Thyroid gland (tissue), 4 donors: ENCODE measurements around the gene EDIL3. TPM values are rescaled to one million over a fixed set of nuclear protein-coding genes. Genes with fewer than 3 reads are reported as not detected.

Experiments used
- DNase-seq, 2 donors: peaks; one replicate each; pipeline ENCODE4 v3.0.0-alpha.2; 2019
- H3K27ac ChIP-seq, 3 donors: fragments of 200-600 bp; sonication (generic); 1 replicate in 2 of 3; 2 replicates in 1 of 3; pipeline ENCODE4 v1.5.1; 2016 to 2019; ENCODE audit warnings: mild to moderate bottlenecking in 1 of 3, moderate library complexity in 1 of 3
- H3K27me3 ChIP-seq: fragments of 200-600 bp; sonication (generic); one replicate; pipeline ENCODE4 v1.5.1; 2019
- H3K36me3 ChIP-seq, 2 donors: fragments of 200-600 bp; sonication (generic); one replicate each; pipeline ENCODE4 v1.5.1; 2016 to 2019
- H3K4me1 ChIP-seq, 2 donors: fragments of 200-600 bp; sonication (generic); one replicate each; pipeline ENCODE4 v1.5.1; 2017 to 2019
- H3K4me3 ChIP-seq, 3 donors: fragments of 200-600 bp; sonication (generic); replicated peaks in 1 of 3; 1 replicate in 2 of 3; 2 replicates in 1 of 3; pipeline ENCODE4 v1.5.1; 2016; ENCODE audit warnings: mild to moderate bottlenecking in 1 of 3
- H3K9me3 ChIP-seq: fragments of 200-600 bp; sonication (generic); one replicate; pipeline ENCODE4 v1.5.1; 2017
- CTCF ChIP-seq, 6 experiments: fragments of 200-600 bp in 3 of 6; fragments of 450-650 bp in 3 of 6; sonication (generic) in 3 of 6; IDR thresholded peaks; one replicate each; pipeline ENCODE4 v1.5.1; 2016 to 2019; ENCODE audit warnings: antibody characterized with exemption in 6 of 6, mild to moderate bottlenecking in 2 of 6, inconsistent platforms in 1 of 6, moderate library complexity in 1 of 6
- POLR2A ChIP-seq, 2 donors: fragments of 450-650 bp; IDR thresholded peaks; one replicate each; pipeline ENCODE4 v1.6.1; 2017; ENCODE audit warnings: antibody characterized with exemption in 2 of 2, mild to moderate bottlenecking in 2 of 2, moderate library complexity in 1 of 2
- WGBS, 2 donors: methylation state at CpG; one replicate each; pipeline ENCODE4 v1.1.5; 2017; 5-methylcytosine and 5-hydroxymethylcytosine counted together
- intact Hi-C: fragments of 100-400 bp; cut with DNase I; formaldehyde crosslinking; loops from one replicate; pipeline ENCODE4 v1.15.1; 2023
- total RNA-seq, 4 donors: library from RNA; depleted of rRNA; stranded (reverse); fragments of >200 nt; gene quantifications; one replicate each; pipeline ENCODE4 v1.2.3, GENCODE V29; 2016

EDIL3 gene
- total RNA-seq, 4 donors from 2014 or later: 2.0 to 5.5 (median 3.3) TPM

- WGBS, 2 donors: 86 to 87% methylated on average over 3 of the region's 3 CpGs
- Histone ChIP-seq H3K36me3 (no peaks in the 10 kb centered on the region), H3K27me3 (no peaks in the 10 kb centered on the region)
Measured at GRCh38 chr5:84119252-84119651, 265.4 kb downstream of the EDIL3 start.

GRCh38 chr5:84118551-84118950 is 266.1 kb downstream of the EDIL3 start:
- Histone ChIP-seq H3K27ac (no peak overlapping the region), H3K27me3 (no peaks in the 10 kb centered on the region), H3K4me1 (no peaks in the 10 kb centered on the region), H3K4me3 (no peak overlapping the region), H3K36me3 (no peaks in the 10 kb centered on the region), H3K9me3 (no peaks in the 10 kb centered on the region)
- 89 to 92% methylated on average over 2 of the region's 2 CpGs for WGBS, 2 donors
- intact Hi-C loops: no loop called here
- DNase-seq: no peak
- TF ChIP-seq POLR2A (IDR thresholded peaks at IDR 0.05): no peak
- TF ChIP-seq CTCF (IDR thresholded peaks at IDR 0.05): no peak

More at GRCh38 chr5:84119252-84119651, 265.4 kb downstream of the EDIL3 start:
- Histone ChIP-seq H3K4me1 (no peaks in the 10 kb centered on the region), H3K27ac (no peak overlapping the region), H3K4me3 (no peak overlapping the region), H3K9me3 (no peaks in the 10 kb centered on the region)
- intact Hi-C loops: no loop called here
- DNase-seq: no peak
- no peak for TF ChIP-seq CTCF (IDR thresholded peaks at IDR 0.05)
- TF ChIP-seq POLR2A (IDR thresholded peaks at IDR 0.05): no peak

- Histone ChIP-seq H3K27ac (no peak overlapping the region), H3K4me3 (no peak overlapping the region), H3K27me3 (no peaks in the 10 kb centered on the region), H3K36me3 (no peaks in the 10 kb centered on the region), H3K4me1 (no peaks in the 10 kb centered on the region), H3K9me3 (no peaks in the 10 kb centered on the region)
- 79 to 93% methylated on average over 1 of the region's 1 CpG for whole genome bisulfite sequencing, 2 donors
- intact Hi-C loops: no loop called here
- TF ChIP-seq CTCF (IDR thresholded peaks at IDR 0.05) (no peak), POLR2A (IDR thresholded peaks at IDR 0.05) (no peak)
- no peak for DNase-seq
Measured at GRCh38 chr5:84115727-84116126, 269.0 kb downstream of the EDIL3 start.

- no peaks in the 10 kb centered on the region for H3K9me3 ChIP-seq
- H3K36me3 ChIP-seq: no peaks in the 10 kb centered on the region
- H3K27me3 ChIP-seq: no peaks in the 10 kb centered on the region
- intact Hi-C loops: no loop called here
- no peak for TF ChIP-seq POLR2A (IDR thresholded peaks at IDR 0.05)
- no peak for TF ChIP-seq CTCF (IDR thresholded peaks at IDR 0.05)
- no peak overlapping the region for H3K4me3 ChIP-seq
- no peak overlapping the region for H3K27ac ChIP-seq
- H3K4me1 ChIP-seq: no peaks in the 10 kb centered on the region
- no peak for DNase-seq
- whole genome bisulfite sequencing, 2 donors: 71 to 78% methylated on average over 6 of the region's 6 CpGs
Measured at GRCh38 chr5:84113246-84114105, 271.2 kb downstream of the EDIL3 start.

GRCh38 chr5:84092738-84093137 is 291.9 kb downstream of the EDIL3 start:
- no peak overlapping the region for H3K27ac ChIP-seq
- no peak for TF ChIP-seq CTCF (IDR thresholded peaks at IDR 0.05)
- no peak for TF ChIP-seq POLR2A (IDR thresholded peaks at IDR 0.05)
- H3K4me1 ChIP-seq: no peaks in the 10 kb centered on the region
- H3K4me3 ChIP-seq: no peak overlapping the region
- H3K27me3 ChIP-seq: no peaks in the 10 kb centered on the region
- H3K36me3 ChIP-seq: no peaks in the 10 kb centered on the region
- WGBS, 2 donors: 85 to 91% methylated on average over 3 of the region's 3 CpGs
- DNase-seq: no peak
- H3K9me3 ChIP-seq: no peaks in the 10 kb centered on the region
- intact Hi-C loops: no loop called here
